K562 (cell line): ENCODE results near the gene TRRAP. TPM values are rescaled to one million over a fixed set of nuclear protein-coding genes. Genes with fewer than 3 reads are reported as not detected.

Experiments used
- ATAC-seq: fragments of 200-7000 bp; cut with Tn5 transposase; 3 replicates; pipeline ENCODE4 v1.9.1; 2020; ENCODE audit warnings: moderate library complexity
- BruUV-seq: library from RNA; stranded (reverse); fragments of 400-500 nt; replicated peaks from 2 replicates; lab custom pipeline; 2021; lab: Mats Ljungman, UMichigan
- CTCF ChIA-PET: fragments of 300-600 bp; formaldehyde crosslinking; extraction: SDS; loops from one replicate; lab custom pipeline; 2021; ENCODE audit warnings: low intra/inter-chr PET ratio; lab: Yijun Ruan, JAX
- POLR2A ChIA-PET: fragments of 300-600, 350-650 bp; sonication (Branson Sonifier 250); formaldehyde crosslinking; extraction: SDS; loops from one replicate; lab custom pipeline; 2021; ENCODE audit warnings: antibody characterized with exemption, inconsistent platforms; lab: Yijun Ruan, JAX
- DNase-seq, 4 experiments: peaks; one replicate each; pipeline versions ENCODE4 v3.0.0 to v3.0.0-alpha.2; 2011 to 2018; ENCODE audit warnings: low spot score in 3 of 4, mixed read lengths in 3 of 4; ENCODE audit errors: extremely low read depth in 1 of 4
- FAIRE-seq: peaks from 2 replicates; lab custom pipeline; 2011; peaks lifted over from hg19 to GRCh38; lab: Jason Lieb, UNC
- H2AFZ ChIP-seq: 2 replicates; pipeline ENCODE4 v1.6.0; 2011; ENCODE audit warnings: low read depth, low read length, control low read depth, inconsistent platforms
- H3K27ac ChIP-seq: fragments of 200-600 bp; 3 replicates; pipeline ENCODE4 v1.8.0; 2011; ENCODE audit warnings: low read depth, mild to moderate bottlenecking, control low read depth, inconsistent platforms, low read length, moderate library complexity, mixed read lengths; ENCODE audit errors: extremely low read depth
- H3K27me3 ChIP-seq, 2 experiments: fragments of 300-600 bp in 1 of 2; 2 replicates in 1 of 2; 3 replicates in 1 of 2; pipeline versions ENCODE4 v1.6.0 to v1.8.0; 2011; ENCODE audit warnings: inconsistent platforms in 2 of 2, low read length in 2 of 2, mild to moderate bottlenecking in 1 of 2, mixed read lengths in 1 of 2, moderate library complexity in 1 of 2; ENCODE audit not compliant: control insufficient read depth in 2 of 2, insufficient read depth in 2 of 2
- H3K36me3 ChIP-seq: fragments of 300-600 bp; 3 replicates; pipeline ENCODE4 v1.8.0; 2011; ENCODE audit warnings: mild to moderate bottlenecking, low read length, inconsistent platforms; ENCODE audit not compliant: control insufficient read depth, insufficient read depth
- H3K4me1 ChIP-seq, 2 experiments: fragments of 200-600 bp in 1 of 2; replicated peaks in 1 of 2; 2 replicates in 1 of 2; 3 replicates in 1 of 2; pipeline versions ENCODE4 v1.5.1 to v1.8.0; 2011; ENCODE audit warnings: inconsistent platforms in 2 of 2, low read length in 2 of 2, mild to moderate bottlenecking in 1 of 2, mixed read lengths in 1 of 2, moderate library complexity in 1 of 2; ENCODE audit not compliant: control insufficient read depth in 2 of 2, insufficient read depth in 2 of 2
- H3K4me2 ChIP-seq: 2 replicates; pipeline ENCODE4 v1.6.1; 2011; ENCODE audit warnings: low read length, control low read depth, inconsistent platforms, mixed read lengths; ENCODE audit not compliant: insufficient read depth
- H3K4me3 ChIP-seq: fragments of 200-600 bp; sonication (generic), shearing (Covaris generic); 2 replicates; pipeline ENCODE4 v1.5.1; 2016; ENCODE audit warnings: control low read depth, inconsistent platforms
- H3K79me2 ChIP-seq: fragments of 200-600 bp; 3 replicates; pipeline ENCODE4 v1.8.0; 2011; ENCODE audit warnings: low read length, inconsistent platforms; ENCODE audit not compliant: control insufficient read depth, insufficient read depth
- H3K9ac ChIP-seq, 2 experiments: 2 replicates each; pipeline versions ENCODE4 v1.6.0 to v1.6.1; 2011; ENCODE audit warnings: low read depth in 2 of 2, low read length in 2 of 2, control low read depth in 1 of 2, inconsistent platforms in 1 of 2, mild to moderate bottlenecking in 1 of 2, mixed read lengths in 1 of 2; ENCODE audit not compliant: insufficient read depth in 1 of 2
- H3K9me1 ChIP-seq: one replicate; pipeline ENCODE4 v1.6.0; 2011; ENCODE audit warnings: inconsistent platforms, mild to moderate bottlenecking, low read length, moderate library complexity; ENCODE audit not compliant: control insufficient read depth, insufficient read depth
- H3K9me3 ChIP-seq: replicated peaks from 2 replicates; pipeline ENCODE4 v1.5.1; 2011; ENCODE audit warnings: low read depth, low read length, inconsistent platforms; ENCODE audit not compliant: control insufficient read depth, insufficient read depth
- H4K20me1 ChIP-seq: replicated peaks from 2 replicates; pipeline ENCODE4 v1.6.1; 2011; ENCODE audit warnings: low read length, inconsistent platforms, mixed read lengths; ENCODE audit not compliant: control insufficient read depth, insufficient read depth
- GATAD2B ChIP-seq: fragments of 450-650 bp; IDR thresholded peaks from 2 replicates; pipeline ENCODE4 v1.6.1; 2017; ENCODE audit warnings: mild to moderate bottlenecking, borderline replicate concordance
- JUND ChIP-seq, 2 experiments: IDR thresholded peaks; 2 replicates in 1 of 2; 3 replicates in 1 of 2; pipeline ENCODE4 v1.6.1; 2011; ENCODE audit warnings: borderline replicate concordance in 2 of 2, low read depth in 2 of 2, low read length in 2 of 2, improper control_type of control experiment in 1 of 2, missing biosample characterization in 1 of 2, missing genetic modification characterization in 1 of 2, missing genetic modification reagents in 1 of 2
- KHSRP ChIP-seq: fragments of 450-650 bp; IDR thresholded peaks from 2 replicates; pipeline ENCODE4 v1.6.1; 2017
- WGBS: fragments of 100-300 bp; shearing (Covaris generic); methylation state at CpG from one replicate; pipeline ENCODE4 v1.1.6; 2016; ENCODE audit warnings: low coverage, mixed read lengths; ENCODE audit not compliant: insufficient coverage; ENCODE audit errors: missing lambda C conversion rate; 5-methylcytosine and 5-hydroxymethylcytosine counted together
- in situ Hi-C: fragments of 300-500 bp; cut with MboI; formaldehyde crosslinking; loops from 4 replicates; pipeline ENCODE4 v1.15.0; 2018; ENCODE audit warnings: inconsistent platforms, mixed read lengths
- intact Hi-C: fragments of 100-400 bp; cut with micrococcal nuclease; formaldehyde crosslinking; loops from 2 replicates; pipeline ENCODE4 v1.14.2; 2022
- polyA plus RNA-seq, 8 experiments: library from polyadenylated mRNA; depleted of rRNA in 4 of 8; stranded (reverse) in 5 of 8; unstranded in 3 of 8; fragments of >200 nt; fragmentation: Nextera tagmentation in 2 of 8; fragmentation: Illumina TruSeq in 1 of 8; extraction: Ambion mirVana in 2 of 8; extraction: Trizol in 1 of 8; gene quantifications; 2 replicates each; pipeline versions ENCODE4 v1.2.1 to v1.2.3, GENCODE V29; 2011 to 2014; ENCODE audit warnings: inconsistent platforms in 1 of 8, missing spikeins in 1 of 8
- total RNA-seq, 7 experiments: library from RNA; depleted of rRNA in 6 of 7; stranded (reverse); fragments of >200 nt in 6 of 7; fragmentation: Illumina TruSeq in 2 of 7; extraction: Trizol in 2 of 7; gene quantifications; 2 replicates each; pipeline versions ENCODE4 v1.2.1 to v1.2.3, GENCODE V29; 2011 to 2021; ENCODE audit warnings: low replicate concordance in 1 of 7
- TF ChIP-seq, protein P1 (sequence below): fragments of 450-650 bp; formaldehyde crosslinking; conservative IDR thresholded peaks from 2 replicates; pipeline ENCODE4 v1.4.0; 2022; ENCODE audit warnings: mild to moderate bottlenecking, missing genetic modification characterization
- TF ChIP-seq, protein P2 (sequence below), 3 experiments: fragments of 200-800 bp in 1 of 3; fragments of 250-450 bp in 1 of 3; fragments of 450-650 bp in 1 of 3; sonication (Bioruptor Pico) in 1 of 3; sonication (Bioruptor generic) in 1 of 3; formaldehyde crosslinking in 1 of 3; IDR thresholded peaks; 2 replicates each; pipeline versions ENCODE4 v1.6.1 to v1.8.0; 2016 to 2022; ENCODE audit warnings: mild to moderate bottlenecking in 2 of 3, missing genetic modification characterization in 2 of 3, missing compliant biosample characterization in 1 of 3, moderate library complexity in 1 of 3
- TF ChIP-seq, protein P3 (sequence below): fragments of 250-450 bp; sonication (Bioruptor Pico); IDR thresholded peaks from 2 replicates; pipeline ENCODE4 v1.5.0; 2020; ENCODE audit warnings: mild to moderate bottlenecking

The TRRAP gene
- total and polyA plus RNA-seq, 9 of the 15 experiments (the other 6 are each of a cell fraction or from before 2014, with no cell fraction given), result 1.3 to 47.2 (median 9.7) TPM

DNA sequence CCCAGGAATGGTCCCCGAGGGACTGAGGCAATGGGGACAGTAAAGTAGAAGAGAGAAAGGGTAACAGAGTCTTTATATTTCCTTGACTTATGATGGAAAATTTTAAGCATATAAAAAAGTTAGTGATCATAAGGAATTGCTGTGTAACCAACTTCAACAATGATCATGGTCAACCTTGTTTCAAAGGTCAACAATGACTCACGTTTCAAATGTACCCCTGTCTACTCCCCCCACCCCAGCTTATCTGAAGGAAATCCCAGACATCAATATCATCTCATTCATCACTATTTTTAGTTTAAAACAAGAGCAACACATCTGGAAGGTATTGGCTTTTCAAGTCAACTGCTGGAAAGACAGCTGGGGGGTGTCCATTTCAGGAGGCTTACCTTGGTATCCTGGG lies 172.6 kb downstream of the TRRAP start:
- CTCF ChIA-PET, result no interaction called here
- H3K9me1 ChIP-seq, result no peaks in the 10 kb centered on the region
- TF ChIP-seq, protein P1, sequence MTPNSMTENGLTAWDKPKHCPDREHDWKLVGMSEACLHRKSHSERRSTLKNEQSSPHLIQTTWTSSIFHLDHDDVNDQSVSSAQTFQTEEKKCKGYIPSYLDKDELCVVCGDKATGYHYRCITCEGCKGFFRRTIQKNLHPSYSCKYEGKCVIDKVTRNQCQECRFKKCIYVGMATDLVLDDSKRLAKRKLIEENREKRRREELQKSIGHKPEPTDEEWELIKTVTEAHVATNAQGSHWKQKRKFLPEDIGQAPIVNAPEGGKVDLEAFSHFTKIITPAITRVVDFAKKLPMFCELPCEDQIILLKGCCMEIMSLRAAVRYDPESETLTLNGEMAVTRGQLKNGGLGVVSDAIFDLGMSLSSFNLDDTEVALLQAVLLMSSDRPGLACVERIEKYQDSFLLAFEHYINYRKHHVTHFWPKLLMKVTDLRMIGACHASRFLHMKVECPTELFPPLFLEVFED (CRISPR knock-in tag), result no peak
- TF ChIP-seq JUND (IDR thresholded peaks at IDR 0.05; ENCODE audit: borderline replicate concordance, low read depth, low read length) (0 out of 2 replicates have a peak, but pooled peaks have one; percentile 4), JUND (tag; IDR thresholded peaks at IDR 0.05; ENCODE audit: borderline replicate concordance, low read depth, low read length) (no peak)
- TF ChIP-seq, all 486 proteins: peak for 1
- in situ Hi-C loops, result no loop called here
- intact Hi-C loops, result no loop called here
- Histone ChIP-seq H3K27me3 (no peaks in the 10 kb centered on the region), H4K20me1 (no peaks in the 10 kb centered on the region), H2AFZ (no peak overlapping the region), H3K9ac (no peak overlapping the region), H3K36me3 (peaks cover 76% of the 10 kb centered on the region), H3K4me3 (no peak overlapping the region), H3K79me2 (no peaks in the 10 kb centered on the region), H3K4me2 (no peak overlapping the region), H3K9me3 (no peaks in the 10 kb centered on the region), H3K27ac (no peak overlapping the region), H3K4me1 (0 out of 5 replicates have a peak, but pooled peaks cover 0 to 3% of the 10 kb centered on the region in 2 experiments)
- BruUV-seq, result no TSS peak
- ATAC-seq (no peak), DNase-seq (no peak), FAIRE-seq (no peak)
- POLR2A ChIA-PET, result interaction anchor here (0.7 kb wide), 1 partner anchor 47 kb away, joined by 6 read pairs; no protein-coding TSS in a partner anchor
- 56% methylated on average over 2 of the region's 2 CpGs for WGBS

DNA sequence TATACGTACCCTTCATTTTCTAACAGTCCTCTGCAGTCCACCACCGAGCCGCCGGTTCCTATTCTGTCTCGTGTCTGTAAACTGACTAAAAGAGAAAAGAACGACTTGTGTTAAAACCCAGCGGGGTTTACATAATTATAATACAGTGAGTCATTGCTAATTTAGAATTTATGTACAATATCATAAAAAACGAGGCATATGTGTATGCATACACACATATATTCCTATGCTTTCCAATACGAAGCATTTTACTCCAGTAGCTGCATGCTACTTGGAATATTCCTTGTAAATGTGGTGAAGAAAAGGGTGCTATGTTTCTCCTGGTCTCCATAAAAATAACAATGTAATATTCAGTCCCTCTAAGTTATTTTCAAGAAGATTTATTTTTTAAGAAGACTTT lies 176.4 kb downstream of the TRRAP start:
- FAIRE-seq (no peak), DNase-seq (no peak), ATAC-seq (no peak)
- intact Hi-C loops, result no loop called here
- no peak overlapping the region for H3K4me3 ChIP-seq
- peaks cover 61% of the 10 kb centered on the region for H3K36me3 ChIP-seq
- no peaks in the 10 kb centered on the region for H4K20me1 ChIP-seq
- no peak overlapping the region for H3K4me2 ChIP-seq
- no peaks in the 10 kb centered on the region for H3K79me2 ChIP-seq
- no peak overlapping the region for H3K9ac ChIP-seq
- in situ Hi-C loops, result no loop called here
- no peak overlapping the region for H2AFZ ChIP-seq
- 93% methylated on average over 9 of the region's 9 CpGs for WGBS
- CTCF ChIA-PET, result no interaction called here
- POLR2A ChIA-PET, result no interaction called here
- no peaks in the 10 kb centered on the region for H3K27me3 ChIP-seq
- no peaks in the 10 kb centered on the region for H3K9me1 ChIP-seq
- no peak overlapping the region for H3K27ac ChIP-seq
- H3K9me3 ChIP-seq, result no peaks in the 10 kb centered on the region
- 0 out of 5 replicates have a peak, but pooled peaks cover 0 to 3% of the 10 kb centered on the region in 2 experiments for H3K4me1 ChIP-seq
- no TSS peak for BruUV-seq
- TF ChIP-seq KHSRP, result no peak
- TF ChIP-seq, protein P2, sequence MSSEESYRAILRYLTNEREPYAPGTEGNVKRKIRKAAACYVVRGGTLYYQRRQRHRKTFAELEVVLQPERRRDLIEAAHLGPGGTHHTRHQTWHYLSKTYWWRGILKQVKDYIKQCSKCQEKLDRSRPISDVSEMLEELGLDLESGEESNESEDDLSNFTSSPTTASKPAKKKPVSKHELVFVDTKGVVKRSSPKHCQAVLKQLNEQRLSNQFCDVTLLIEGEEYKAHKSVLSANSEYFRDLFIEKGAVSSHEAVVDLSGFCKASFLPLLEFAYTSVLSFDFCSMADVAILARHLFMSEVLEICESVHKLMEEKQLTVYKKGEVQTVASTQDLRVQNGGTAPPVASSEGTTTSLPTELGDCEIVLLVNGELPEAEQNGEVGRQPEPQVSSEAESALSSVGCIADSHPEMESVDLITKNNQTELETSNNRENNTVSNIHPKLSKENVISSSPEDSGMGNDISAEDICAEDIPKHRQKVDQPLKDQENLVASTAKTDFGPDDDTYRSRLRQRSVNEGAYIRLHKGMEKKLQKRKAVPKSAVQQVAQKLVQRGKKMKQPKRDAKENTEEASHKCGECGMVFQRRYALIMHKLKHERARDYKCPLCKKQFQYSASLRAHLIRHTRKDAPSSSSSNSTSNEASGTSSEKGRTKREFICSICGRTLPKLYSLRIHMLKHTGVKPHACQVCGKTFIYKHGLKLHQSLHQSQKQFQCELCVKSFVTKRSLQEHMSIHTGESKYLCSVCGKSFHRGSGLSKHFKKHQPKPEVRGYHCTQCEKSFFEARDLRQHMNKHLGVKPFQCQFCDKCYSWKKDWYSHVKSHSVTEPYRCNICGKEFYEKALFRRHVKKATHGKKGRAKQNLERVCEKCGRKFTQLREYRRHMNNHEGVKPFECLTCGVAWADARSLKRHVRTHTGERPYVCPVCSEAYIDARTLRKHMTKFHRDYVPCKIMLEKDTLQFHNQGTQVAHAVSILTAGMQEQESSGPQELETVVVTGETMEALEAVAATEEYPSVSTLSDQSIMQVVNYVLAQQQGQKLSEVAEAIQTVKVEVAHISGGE (CRISPR knock-in tag; IDR thresholded peaks at IDR 0.05), result no peak
- TF ChIP-seq, protein P3, sequence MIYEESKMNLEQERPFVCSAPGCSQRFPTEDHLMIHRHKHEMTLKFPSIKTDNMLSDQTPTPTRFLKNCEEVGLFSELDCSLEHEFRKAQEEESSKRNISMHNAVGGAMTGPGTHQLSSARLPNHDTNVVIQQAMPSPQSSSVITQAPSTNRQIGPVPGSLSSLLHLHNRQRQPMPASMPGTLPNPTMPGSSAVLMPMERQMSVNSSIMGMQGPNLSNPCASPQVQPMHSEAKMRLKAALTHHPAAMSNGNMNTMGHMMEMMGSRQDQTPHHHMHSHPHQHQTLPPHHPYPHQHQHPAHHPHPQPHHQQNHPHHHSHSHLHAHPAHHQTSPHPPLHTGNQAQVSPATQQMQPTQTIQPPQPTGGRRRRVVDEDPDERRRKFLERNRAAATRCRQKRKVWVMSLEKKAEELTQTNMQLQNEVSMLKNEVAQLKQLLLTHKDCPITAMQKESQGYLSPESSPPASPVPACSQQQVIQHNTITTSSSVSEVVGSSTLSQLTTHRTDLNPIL (CRISPR knock-in tag), result no peak
- TF ChIP-seq GATAD2B, result no peak
